SKM-1 (cell line): ENCODE data around the gene TCEANC.
"Not testable (repeated sequence)": the region's sequence is repeated elsewhere in the genome, so short reads cannot be mapped to it uniquely, and the experiment has no call there.

ENCODE experiments used
- DNase-seq: peaks from one replicate; lab custom pipeline; 2025; ENCODE audit not compliant: unreplicated experiment; lab: John Stamatoyannopoulos, UW

TCEANC gene

GRCh38 chrX:13655674-13656073, 2.7 kb downstream of the TCEANC start:
- no peak for DNase-seq

GRCh38 chrX:13658602-13659001, 5.7 kb downstream of the TCEANC start:
- DNase-seq = no peak

GRCh38 chrX:13659063-13659462, 6.1 kb downstream of the TCEANC start:
- peak; percentile 36 for DNase-seq

- DNase-seq = no peak
These were observed 8.9 kb downstream of the TCEANC start for GRCh38 chrX:13661735-13662288.

- DNase-seq = no peak
These were observed 9.4 kb downstream of the TCEANC start for GRCh38 chrX:13662355-13662791.

- DNase-seq = no peak
These were observed 11.1 kb downstream of the TCEANC start for GRCh38 chrX:13664020-13664419.

GRCh38 chrX:13666836-13667235, 13.9 kb downstream of the TCEANC start:
- DNase-seq = no peak

- DNase-seq = no peak
These were observed 15.0 kb downstream of the TCEANC start for GRCh38 chrX:13667919-13668318.

GRCh38 chrX:13669246-13669737, 16.4 kb downstream of the TCEANC start:
- no peak for DNase-seq

GRCh38 chrX:13669755-13670154, 16.8 kb downstream of the TCEANC start:
- not testable (repeated sequence) for DNase-seq

- DNase-seq = no peak
These were observed 17.3 kb downstream of the TCEANC start for GRCh38 chrX:13670197-13670596.

- DNase-seq = no peak
These were observed 20.1 kb downstream of the TCEANC start for GRCh38 chrX:13673016-13673415.

- no peak for DNase-seq
These were observed 23.9 kb downstream of the TCEANC start for GRCh38 chrX:13676885-13677284.

- not testable (repeated sequence) for DNase-seq
These were observed 26.8 kb downstream of the TCEANC start for GRCh38 chrX:13679700-13680099.

- no peak for DNase-seq
These were observed 28.7 kb downstream of the TCEANC start for GRCh38 chrX:13681595-13681994.

- DNase-seq = no peak
These were observed 31.4 kb downstream of the TCEANC start for GRCh38 chrX:13684361-13684760.

GRCh38 chrX:13685126-13685763, 32.3 kb downstream of the TCEANC start:
- DNase-seq = no peak

GRCh38 chrX:13687203-13687602, 34.3 kb downstream of the TCEANC start:
- DNase-seq = no peak

GRCh38 chrX:13688384-13688957, 35.5 kb downstream of the TCEANC start:
- DNase-seq = no peak

GRCh38 chrX:13688958-13689740, 36.2 kb downstream of the TCEANC start, which contains the start of gene RAB9A:
Gene RAB9A, plus strand, starts transcription at chrX:13689128. Its CDS starts 19,619 bp downstream, at chrX:13708747.
- DNase-seq = peak; percentile 7

- no peak for DNase-seq
These were observed 36.8 kb downstream of the TCEANC start for GRCh38 chrX:13689741-13690211.
